Fibroblast of the aortic adventitia (primary cell): ENCODE results near the gene ZNF581. TPM values are rescaled to one million over a fixed set of nuclear protein-coding genes. Genes with fewer than 3 reads are reported as not detected.
A peak's percentile ranks its signal among the peaks of the same experiment; 100 is the strongest.

ENCODE experiments used
- DNase-seq: peaks from one replicate; pipeline ENCODE4 v3.0.0-alpha.2; 2010; ENCODE audit warnings: low read depth
- H3K4me3 ChIP-seq: 2 replicates; pipeline ENCODE4 v1.5.1; 2011; ENCODE audit warnings: low read depth, mild to moderate bottlenecking, control low read depth, low read length, moderate library complexity
- total RNA-seq: library from RNA; depleted of rRNA; stranded (reverse); fragments of >200 nt; gene quantifications from 2 replicates; pipeline ENCODE4 v1.2.3, GENCODE V29; 2012; ENCODE audit warnings: low replicate concordance
- TF ChIP-seq, protein P1 (sequence below): IDR thresholded peaks from 2 replicates; pipeline ENCODE4 v1.5.1; 2011; ENCODE audit warnings: mild to moderate bottlenecking, low read length, control low read depth, inconsistent platforms; ENCODE audit not compliant: insufficient read depth

Gene ZNF581, protein sequence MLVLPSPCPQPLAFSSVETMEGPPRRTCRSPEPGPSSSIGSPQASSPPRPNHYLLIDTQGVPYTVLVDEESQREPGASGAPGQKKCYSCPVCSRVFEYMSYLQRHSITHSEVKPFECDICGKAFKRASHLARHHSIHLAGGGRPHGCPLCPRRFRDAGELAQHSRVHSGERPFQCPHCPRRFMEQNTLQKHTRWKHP
- 13.9 and 41.5 TPM in 2 replicates for total RNA-seq

DNA sequence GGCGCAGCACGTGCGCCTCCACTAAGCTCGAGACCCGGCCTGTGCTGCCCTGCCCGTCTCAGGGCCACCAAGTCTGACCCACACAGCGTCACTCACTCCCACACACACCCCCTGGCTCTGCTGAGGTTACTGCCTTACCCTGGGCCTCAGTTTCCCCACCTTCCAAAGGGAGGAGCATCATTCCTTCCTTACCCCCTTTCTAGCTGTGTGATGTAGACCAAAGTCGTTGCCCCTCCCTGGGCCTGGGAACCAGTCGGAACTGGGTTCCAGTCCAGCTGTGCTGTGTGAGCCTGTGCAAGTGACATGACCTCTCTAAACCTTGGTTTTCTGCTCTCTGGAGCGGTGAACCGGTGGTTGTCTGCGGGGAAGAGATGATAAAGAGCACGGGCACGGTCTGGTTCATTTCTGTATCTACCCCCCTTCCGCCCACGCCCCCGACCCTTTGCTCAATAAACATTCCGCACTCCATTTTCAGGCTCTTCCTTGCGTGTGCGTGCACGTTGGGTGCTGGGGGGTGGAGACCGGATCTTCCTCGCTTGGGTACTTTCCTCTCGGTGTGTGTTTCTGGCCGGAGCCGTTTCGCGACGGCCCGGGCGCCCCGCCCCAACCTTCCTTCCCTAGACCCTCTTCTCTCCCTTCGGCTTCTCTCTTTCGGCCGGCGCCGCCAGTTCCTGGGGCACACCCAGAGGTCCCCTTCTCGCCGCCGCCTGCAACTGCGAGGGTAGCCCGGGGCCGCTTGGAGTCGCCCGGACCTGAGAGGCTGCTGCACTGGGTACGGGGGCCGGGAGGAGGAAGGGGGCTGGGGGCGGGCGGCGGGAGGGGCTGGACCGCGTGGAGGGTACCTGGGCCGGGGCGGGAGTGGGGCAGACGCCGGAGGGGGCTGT, at the start of gene ZNF581:
ZNF581 (plus strand) TSS at position 647 of the 884 bp plus-strand sequence. CDS start 923 bp downstream, outside the sequence.
- peak; percentile 76 for DNase-seq
- peak within 1 kb of the TSS; percentile 75 for H3K4me3 ChIP-seq
- TF ChIP-seq, protein P1, sequence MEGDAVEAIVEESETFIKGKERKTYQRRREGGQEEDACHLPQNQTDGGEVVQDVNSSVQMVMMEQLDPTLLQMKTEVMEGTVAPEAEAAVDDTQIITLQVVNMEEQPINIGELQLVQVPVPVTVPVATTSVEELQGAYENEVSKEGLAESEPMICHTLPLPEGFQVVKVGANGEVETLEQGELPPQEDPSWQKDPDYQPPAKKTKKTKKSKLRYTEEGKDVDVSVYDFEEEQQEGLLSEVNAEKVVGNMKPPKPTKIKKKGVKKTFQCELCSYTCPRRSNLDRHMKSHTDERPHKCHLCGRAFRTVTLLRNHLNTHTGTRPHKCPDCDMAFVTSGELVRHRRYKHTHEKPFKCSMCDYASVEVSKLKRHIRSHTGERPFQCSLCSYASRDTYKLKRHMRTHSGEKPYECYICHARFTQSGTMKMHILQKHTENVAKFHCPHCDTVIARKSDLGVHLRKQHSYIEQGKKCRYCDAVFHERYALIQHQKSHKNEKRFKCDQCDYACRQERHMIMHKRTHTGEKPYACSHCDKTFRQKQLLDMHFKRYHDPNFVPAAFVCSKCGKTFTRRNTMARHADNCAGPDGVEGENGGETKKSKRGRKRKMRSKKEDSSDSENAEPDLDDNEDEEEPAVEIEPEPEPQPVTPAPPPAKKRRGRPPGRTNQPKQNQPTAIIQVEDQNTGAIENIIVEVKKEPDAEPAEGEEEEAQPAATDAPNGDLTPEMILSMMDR: no peak

DNA sequence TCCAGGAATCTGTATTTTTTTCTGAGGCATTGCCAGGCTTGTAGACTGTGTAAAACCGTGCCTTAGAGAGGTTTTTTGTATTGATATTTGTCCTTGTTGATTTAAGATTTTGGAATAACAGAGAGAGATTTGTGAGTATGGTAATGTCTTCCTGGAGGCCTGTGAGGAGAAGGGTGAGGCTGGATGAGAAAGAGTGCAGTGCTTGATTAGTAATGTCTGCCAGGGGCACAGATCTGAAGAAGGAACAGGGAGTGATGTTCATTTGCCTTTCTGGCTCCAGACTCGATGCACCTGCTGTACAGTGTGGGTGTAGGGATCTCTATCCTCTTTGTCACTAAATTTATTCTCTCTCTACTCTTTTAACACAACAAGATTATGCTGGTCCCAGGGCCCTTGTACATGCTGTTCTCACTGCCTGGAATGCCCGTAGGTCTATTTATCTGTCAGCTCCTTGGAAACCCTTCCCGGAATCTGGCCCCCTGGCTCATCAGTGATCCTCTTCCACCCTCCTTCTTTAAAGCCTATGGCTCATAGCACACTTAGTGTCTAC, 48.4 kb upstream of the ZNF581 start:
- DNase-seq: no peak
- TF ChIP-seq, protein P1: no peak
- no peak overlapping the region for H3K4me3 ChIP-seq

DNA sequence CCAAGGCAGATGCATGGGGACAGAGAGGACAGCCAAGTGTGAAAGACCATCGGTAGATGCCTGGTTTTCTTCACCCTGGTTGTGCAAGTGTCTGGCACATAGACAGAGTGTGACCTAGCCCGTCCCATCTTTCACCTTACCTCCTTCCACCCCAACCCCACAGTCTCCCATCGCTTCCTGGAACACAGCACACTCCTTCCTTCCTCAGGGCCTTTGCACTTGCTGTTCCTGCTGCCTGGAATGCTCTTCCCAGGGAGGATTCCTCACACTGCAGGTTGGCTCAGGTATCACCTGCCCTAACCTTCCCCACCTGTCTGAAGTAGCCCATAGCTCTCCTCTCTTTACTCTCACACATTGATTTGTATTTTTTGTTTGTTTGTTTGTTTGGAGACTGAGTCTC, 47.1 kb upstream of the ZNF581 start:
- no peak for DNase-seq
- no peak overlapping the region for H3K4me3 ChIP-seq
- TF ChIP-seq, protein P1: no peak

DNA sequence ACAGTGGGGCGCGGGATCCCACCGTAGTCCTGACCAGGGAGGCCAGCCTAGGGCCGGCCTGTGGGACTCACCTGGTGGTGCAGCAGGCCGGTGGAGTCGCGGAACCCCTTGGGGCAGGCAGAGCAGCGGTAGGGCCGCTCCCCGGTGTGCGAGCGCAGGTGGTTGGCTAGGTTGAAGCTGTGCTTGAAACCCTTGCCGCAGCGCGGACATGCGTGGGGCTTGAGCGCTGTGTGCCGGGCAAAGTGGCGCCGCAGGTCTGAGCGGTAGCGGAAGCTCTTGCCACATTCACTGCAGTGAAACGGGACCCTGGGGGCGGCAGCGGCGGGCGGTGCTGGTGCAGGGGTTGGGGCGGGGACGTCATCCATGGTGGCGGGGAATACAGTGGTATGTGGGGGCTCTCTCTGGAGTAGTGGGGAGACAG, 45.9 kb upstream of the ZNF581 start:
- TF ChIP-seq, protein P1: no peak

DNA sequence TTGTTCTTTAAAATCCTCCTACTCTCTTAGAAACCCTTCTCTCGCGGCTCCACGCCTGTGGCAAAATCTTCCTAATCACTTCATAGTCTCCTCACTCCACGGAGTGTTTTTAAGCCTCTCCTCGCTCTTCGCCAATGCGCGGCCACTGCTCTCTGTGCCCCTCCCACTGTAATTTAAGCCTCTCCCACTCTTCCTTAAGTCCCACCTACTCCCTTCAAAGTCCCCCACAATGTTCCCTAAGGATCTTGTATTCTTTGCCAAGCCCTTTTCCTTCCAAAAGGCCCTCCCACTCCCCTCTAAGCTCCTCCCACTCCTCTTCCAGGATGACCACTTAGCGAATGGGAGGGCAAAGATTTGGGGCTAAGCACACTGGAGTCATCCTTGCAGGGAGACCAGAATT, 45.4 kb upstream of the ZNF581 start:
- TF ChIP-seq, protein P1: no peak
- H3K4me3 ChIP-seq: no peak overlapping the region

More for the DNA sequence above, 45.9 kb upstream of the ZNF581 start:
- H3K4me3 ChIP-seq: no peak overlapping the region
- no peak for DNase-seq

DNA sequence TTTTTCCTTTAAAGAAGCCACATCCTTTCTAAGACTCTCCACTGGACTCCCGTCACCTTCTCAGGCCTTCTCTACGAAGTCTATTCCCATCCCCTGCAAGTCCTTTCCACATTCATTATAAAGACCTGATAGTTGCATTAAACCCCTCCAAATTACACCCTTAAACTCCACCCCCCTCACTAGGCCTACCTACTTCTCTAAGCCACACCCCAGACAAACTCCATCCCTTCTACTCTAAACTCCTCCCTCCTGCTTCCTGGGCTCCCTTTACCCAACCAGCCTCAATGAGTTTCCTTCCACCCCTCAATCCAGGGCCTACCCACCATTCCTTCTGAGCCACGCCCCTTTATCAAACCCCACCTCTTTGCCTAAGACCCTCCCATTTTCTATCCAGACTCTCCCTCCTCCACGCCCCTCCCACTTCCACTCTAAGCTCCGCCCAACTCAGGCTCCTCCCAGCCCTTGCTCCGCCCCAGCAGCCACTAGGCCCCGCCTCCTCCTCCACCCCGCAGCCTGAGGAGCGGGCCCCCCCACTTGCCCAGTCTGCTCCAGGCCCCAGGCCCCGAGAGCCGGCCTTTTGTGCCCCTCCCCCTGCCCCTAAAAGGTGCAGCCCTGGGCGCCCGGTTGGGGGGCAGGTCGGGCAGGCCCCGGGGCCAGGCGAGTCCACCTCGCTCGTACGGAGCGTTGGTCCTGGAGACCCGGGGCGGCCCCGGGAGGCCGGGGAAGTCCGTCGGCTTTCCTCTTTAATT, 44.6 kb upstream of the ZNF581 start:
- H3K4me3 ChIP-seq: peak overlapping the region; percentile 73
- TF ChIP-seq, protein P1: no peak
- peak; percentile 98 for DNase-seq

More for the DNA sequence above, 45.4 kb upstream of the ZNF581 start:
- DNase-seq: no peak
